ENCODE results near the gene CD276.
"Not testable (repeated sequence)": the region's sequence is repeated elsewhere in the genome, so short reads cannot be mapped to it uniquely, and the experiment has no call there.

Gene CD276

DNA sequence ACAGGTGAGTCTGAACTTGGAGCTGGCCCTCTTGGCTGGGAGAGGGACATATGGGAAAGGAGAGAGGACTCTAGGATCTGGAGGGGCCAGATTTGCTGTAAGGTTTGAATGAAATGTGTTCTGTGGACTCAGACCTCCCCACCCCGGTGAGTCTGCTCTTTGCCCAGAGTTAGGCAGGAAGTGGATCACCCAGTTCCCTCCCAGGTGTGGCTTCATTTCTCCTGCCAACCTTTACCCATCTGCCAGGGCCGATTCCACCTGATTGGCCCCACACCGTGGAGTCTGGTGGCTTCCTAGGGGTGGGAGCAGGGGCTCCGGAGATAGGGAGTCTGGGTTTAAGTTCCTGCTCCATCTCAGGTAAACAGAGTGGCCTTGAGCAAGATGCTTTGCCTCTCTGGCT is 25.5 kb downstream of the CD276 start:
- DNase-seq (ENCODE audit: low spot score), result no peak

DNA sequence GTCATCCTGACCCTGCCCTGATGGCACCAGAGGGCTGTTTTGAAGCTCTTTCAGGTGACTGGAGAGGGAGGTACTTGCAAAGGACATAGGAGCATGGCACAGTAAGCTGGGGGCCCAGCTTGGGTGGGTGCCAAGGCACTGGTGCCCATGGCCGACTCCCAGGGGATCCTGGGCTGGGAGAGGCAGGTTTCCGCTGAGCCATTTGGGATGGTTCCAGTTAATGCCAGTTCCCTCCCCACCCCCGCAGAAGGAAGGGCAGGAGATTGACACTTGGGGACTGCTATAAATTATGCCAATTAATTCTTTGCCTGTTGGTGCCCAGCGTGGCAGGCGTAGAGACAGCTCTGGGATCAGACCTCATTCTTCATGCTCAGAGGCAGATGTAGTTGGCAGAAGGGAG is 26.1 kb downstream of the CD276 start:
- DNase-seq (ENCODE audit: low spot score), result no peak

DNA sequence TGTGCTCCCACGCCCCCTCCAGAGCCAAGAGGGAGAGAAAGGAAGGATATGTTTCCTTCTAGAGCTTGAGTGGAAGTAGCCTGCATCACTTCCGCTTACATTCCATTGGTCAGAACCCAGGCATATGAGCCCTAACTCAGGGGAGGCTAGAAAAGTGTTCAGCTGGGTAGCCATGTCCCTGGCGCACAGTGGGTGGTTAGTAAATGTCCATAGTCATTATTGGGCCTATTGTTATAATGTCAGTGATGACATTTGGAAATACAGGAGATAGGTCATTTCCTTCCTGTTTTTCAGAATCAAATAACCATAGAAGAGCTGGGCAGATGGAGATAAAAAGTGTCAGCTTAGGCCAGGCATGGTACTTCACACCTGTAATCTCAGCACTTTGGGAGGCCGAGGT is 27.3 kb downstream of the CD276 start:
- DNase-seq (ENCODE audit: low spot score), result no peak

DNA sequence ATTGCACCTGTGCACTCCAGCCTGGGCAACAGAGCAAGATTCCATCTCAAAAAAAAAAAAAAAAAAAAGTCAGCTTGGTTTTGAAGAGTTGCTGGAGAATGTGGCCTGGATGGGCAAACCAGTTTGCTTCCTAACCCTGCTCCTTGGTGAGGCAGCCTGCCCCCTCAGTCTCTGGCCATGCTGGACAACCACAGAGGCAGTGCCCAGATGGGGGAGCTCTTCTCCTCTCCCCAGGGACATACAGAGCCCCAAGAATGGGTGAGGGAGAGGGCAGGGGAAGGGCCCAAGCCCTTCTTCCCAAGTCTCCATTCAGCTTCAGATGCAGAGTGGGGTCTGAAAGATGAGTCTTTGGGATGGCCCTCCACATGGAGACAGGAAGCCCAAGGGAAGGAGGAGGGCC is 27.9 kb downstream of the CD276 start:
- no peak for DNase-seq (ENCODE audit: low spot score)

DNA sequence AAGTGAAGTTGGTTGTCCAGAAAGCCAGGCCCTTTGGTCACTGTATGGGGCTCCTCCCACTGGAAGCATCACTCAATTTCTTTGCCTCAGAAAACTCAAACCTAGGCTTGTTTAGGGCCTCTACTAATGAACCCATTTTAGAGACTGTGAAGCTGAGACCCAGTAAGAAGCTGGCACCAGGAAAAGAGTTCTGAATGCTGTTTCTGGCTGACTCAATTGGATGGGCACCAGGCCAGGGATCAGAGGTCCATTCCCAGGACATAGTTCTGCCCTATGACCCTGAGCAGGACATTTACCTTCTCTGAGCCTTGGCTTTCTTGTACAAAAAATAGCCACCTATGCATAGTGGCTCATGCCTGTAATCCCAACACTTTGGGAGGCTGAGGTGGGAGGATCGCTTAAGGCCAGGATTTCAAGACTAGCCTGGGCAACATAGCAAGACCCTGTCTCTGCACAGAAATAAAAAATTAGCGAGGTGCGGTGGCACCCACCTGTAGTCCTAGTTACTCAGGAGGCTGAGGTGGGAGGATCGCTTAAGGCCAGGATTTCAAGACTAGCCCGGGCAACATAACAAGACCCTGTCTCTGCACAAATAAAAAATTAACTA is 30.6 kb downstream of the CD276 start:
- no peak for DNase-seq (ENCODE audit: low spot score)

DNA sequence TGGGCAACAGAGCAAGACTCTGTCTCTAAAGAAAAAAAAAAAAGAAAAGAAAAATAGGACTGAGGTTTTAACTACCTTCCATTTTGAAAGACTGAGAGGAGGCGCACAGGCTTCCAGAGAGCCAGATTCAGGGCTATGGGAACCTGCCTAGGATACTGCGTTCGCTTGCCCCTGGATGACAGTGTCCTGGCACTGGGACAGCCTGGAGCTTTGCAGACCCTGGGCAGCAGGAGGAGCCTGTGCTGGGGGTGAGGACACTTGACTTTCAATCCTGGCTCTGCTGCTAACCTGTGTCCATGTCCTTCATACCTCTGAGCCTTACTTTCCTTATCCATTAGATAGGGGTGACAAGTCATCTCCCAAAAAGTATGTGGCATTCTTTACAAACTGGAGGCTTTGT is 31.2 kb downstream of the CD276 start:
- no peak for DNase-seq (ENCODE audit: low spot score)

DNA sequence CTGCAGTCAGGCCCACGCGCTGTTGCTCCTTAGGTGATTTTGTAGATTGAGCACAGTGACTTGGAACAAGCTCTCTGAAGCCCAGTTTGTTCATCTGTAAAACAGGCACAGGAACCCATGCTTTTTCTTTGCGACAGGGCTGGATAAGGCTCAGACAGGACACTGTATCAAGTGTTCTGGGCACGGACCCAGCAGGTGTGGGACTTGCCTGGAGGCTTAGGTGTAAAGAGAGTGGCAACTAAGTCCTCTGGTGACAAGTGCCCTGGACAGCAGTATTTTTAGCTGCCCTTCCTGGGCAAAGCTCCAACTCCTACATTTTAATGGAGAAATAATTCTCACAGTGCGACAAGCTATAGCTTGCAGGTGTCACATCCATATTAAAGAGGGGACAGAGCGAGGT is 32.2 kb downstream of the CD276 start:
- no peak for DNase-seq (ENCODE audit: low spot score)

DNA sequence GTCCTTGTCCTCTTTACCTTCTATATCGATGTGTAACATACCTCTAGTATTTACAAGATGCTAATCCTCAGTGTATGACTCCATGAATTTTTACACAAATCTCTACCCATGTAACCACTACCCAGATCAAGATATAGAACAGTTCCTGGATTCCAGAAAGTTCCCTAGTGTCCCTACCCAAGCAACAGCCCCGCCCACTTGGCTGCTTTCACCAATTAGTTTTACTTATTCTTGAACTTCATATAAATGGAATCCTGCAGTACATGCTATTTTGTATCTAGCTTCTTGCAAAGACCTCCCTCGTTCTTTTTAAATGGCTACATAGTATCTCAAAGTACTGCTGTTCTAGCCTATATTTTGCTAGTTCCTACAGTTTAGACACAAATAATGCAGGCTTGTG is 33.0 kb downstream of the CD276 start:
- DNase-seq (ENCODE audit: low spot score), result no peak

DNA sequence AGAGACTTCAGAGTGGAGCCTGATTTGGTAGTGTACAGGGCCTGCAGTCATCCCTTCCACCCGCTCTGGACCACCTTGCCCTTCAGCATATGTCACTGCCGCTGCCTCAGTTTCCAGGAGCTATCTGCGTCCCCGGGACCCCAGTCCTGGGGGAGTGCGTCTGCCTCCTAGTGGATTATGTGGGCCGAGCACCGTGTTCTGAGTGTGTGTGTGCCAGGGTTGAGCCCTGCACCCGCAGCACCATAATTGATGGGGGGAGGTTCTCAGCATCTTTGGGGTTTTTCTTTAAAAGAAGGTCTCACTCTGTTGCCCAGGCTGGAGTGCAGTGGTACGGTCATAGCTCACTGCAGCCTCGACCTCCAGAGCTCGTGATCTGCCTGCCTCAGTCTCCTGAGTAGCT is 33.6 kb downstream of the CD276 start:
- no peak for DNase-seq (ENCODE audit: low spot score)

DNA sequence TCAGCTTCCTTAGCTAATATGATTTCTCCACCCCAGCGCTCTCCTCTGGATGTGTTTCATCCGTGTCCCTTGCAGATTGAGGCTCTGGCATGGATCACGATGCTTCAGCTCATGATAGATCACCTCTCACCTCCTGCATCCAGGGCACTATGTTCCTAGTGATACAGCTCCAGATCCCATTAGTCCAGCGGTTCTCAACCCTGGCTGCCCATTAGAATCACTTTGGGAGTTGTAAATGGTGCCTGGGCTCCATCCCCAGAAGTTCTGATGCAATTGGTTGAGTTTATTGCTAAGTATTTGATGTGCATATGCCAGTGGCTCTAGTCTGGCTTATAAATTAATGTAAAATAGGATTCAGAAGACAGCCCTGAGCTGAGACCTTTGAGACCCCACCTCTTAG is 34.5 kb downstream of the CD276 start:
- no peak for DNase-seq (ENCODE audit: low spot score)

DNA sequence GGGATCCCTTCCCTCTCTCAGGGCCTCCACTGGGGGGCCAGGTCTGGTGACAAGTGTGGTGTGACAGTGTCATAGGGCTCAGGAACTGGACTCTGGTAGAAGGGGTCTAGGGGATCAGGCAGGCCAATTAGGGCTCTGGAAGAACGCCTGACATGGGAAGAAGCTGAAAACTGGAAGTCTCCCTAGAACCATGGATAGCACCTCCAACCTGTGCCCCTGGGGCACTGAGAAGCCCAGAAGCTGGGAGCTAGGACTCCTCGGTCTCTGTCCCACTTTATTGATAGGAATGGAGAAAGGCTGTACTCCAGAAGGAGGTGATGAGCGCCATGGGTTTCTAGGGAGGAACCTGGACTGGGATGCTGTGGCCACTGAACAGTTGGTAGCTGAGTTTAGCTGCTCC is 38.2 kb downstream of the CD276 start:
- no peak for DNase-seq (ENCODE audit: low spot score)

DNA sequence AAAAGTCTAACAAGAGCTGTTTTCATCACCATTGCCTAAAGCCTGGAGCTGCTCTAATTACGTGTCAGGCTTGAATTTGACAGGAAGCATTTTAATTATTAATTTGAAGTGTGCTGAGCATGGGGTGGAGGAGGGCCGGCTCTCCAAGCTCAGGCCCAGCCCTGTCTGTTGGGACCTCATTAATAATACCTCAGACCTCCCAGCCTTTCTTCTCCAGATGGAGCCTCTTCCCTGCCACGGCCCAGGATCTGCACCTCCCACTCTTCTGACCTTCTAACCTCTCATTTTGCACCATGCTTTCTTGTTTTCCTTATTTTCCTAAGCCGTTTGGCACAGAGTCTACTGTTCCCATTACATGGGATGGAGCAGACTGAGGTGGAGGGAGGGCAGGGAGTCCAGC is 39.0 kb downstream of the CD276 start:
- no peak for DNase-seq (ENCODE audit: low spot score)

DNA sequence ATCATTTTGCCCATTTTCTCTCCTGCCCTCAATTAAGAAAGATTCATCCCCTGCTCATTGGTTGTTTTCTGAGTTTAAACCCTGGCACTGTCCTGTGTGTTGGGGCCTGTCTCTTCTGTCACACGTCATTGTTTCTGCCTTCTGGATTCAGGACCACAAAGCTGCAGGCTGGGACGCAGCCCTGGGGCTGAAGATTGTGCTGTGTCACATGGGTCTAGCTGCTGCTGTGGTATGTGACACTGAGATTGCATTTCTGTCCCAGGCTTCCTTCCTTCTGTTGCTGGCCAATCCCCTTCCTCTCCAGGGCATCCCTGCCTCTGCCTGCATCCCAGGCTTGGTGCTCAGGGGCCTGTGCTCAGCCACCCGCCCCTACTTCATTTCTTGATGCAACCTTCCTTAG is 40.0 kb downstream of the CD276 start:
- no peak for DNase-seq (ENCODE audit: low spot score)

DNA sequence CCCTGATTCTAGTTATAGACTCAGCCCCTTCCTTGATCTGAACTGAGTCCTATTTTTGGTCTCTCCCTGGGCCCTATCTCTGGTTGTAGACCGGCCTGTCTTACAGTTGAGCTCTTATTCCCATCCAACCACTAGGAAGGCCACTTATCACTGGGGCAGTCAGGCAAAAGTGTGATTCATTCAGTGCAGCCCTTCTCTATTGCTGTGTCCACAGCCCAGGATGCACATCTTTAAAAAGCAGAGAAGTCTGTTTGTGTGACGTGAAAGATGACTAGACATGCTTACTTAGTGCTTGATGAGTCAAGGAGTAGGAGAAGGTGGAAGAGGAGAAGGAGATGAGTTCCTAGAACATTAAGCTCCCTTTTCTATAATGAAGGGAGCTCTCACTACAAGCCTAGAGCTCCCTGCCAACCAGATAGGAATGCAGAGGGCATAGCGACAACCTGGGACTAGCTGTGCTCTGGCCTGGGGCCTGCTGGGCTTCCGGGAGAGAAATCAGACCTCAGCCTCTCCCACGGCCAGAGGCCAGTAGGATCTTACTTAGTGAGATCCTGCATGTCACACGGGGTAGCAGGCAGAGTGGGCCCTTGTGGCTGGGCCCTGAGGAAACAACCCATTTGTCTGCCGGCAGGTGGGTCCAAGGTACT is 43.3 kb downstream of the CD276 start:
- no peak for DNase-seq (ENCODE audit: low spot score)

DNA sequence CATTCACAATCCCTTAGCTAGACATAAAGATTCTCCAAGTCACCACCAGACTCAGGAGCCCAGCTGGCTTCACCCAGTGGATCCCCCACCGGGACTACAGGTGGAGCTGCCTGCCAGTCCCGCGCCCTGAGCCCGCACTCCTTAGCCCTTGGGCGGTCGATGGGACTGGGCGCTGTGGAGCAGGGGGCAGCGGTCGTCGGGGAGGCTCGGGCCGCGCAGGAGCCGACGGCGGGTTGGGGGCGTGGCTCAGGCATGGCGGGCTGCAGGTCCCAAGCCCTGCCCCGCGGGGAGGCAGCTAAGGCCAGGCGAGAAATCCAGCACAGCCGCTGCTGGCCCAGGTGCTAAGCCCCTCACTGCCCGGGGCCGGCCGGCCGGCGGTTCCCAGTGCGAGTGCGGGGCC is 47.9 kb downstream of the CD276 start:
- DNase-seq (ENCODE audit: low spot score), result not testable (repeated sequence)

DNA sequence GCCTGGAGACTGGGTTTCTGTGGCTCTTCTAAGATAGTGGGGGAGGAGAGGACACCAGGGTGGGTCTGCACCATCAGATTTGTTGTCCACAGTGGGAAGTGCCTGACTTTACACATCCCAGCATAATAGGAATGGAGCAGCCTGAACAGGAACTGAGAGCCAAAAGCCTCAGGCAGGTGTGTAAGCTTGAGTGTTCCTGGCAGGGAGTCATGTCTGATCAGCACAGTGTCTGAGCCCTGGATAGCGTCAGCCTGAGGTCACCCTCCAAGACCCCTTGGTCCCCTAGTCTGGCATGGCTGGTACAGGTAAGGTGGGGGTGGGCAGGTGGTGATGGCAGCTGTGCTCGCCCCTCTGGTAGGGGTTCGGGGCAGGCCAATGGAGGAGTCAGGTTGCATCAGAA is 48.7 kb downstream of the CD276 start:
- no peak for DNase-seq (ENCODE audit: low spot score)

DNA sequence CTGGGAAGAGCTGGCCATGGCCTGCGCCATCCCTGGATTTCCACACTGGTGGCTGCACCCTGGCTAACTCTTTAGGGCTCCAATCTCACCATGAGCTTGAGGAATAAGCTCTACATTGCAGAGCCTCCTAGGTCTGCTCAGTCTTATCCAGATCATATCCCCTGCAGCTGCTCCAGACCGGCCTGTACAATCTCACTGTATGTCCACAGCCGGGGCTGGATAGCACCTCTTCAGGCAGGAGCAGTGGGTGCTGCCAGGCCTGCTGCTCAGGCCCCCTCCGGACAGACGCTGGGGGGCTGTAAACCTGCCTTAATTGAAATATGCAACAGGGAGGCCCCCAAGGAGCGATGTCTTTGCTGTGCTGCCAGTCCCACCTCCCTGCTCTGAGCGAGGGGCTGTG is 53.4 kb downstream of the CD276 start:
- DNase-seq (ENCODE audit: low spot score), result no peak

DNA sequence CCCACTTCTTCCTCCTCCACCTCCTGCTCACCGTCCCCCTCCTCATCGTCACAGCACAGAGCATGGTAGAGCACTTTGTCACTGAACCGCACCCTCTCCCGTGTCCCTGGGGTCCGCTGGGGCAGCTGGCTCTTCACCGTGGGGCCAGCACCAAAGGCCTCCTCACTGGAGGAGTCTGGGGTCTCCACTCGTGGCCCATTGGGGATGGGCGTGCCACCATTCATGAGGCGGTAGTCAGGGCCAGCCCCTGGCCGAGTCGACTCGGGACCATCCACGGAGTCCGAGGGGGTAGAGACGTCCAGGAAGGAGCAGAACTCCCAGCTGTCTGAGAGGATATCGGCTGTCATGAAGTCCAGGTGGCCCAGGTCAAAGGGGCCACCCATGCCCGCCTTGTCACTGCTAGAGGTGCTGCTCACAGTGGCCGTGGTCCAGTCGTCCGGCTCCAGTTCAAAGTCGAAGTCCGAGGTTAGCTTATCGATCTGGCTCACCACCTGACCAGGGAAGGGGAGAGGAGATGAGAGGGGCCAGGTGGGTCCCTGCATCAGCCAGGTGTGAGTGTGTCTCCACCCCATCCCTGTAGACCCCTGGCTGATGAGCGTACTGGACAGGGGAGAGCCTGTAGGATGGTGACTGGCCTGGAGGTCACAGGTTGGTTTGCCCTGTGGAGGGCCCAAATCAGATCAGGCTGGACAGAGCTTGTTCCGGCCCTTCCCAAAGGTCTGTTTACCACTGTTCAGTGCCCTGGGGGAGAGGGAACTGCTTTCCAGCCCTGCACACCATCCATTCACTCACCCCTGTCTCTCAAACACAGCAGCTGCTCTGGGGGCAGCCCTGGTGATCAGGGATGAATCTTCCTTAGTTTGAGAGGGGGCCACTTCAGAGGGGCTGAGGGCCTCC is 56.2 kb downstream of the CD276 start:
- DNase-seq (ENCODE audit: low spot score), result no peak

DNA sequence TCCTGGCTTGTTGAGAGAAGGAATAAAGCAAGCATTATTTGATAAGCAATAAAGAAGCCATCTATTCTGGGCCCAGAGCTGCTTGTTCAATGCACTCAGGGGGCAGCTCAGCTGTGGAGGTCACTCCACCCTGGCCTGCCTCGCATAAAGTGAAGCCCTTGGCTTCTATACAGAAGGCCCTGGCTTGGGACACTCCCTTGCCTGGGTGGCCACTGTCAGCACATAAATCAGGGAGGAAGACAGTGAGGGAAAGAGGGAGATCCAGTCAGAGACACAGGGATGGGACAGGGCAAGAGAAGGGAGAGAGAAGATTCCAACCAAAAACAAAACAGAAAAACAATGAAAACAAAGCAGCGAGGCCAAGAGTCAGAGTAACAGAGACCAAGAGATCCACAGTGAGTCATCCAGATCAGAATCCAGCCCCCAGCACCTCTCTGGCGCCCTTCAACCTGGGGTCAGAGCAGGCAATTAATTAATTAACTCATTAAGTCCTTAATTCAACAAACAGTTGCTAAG is 57.2 kb downstream of the CD276 start:
- no peak for DNase-seq (ENCODE audit: low spot score)

DNA sequence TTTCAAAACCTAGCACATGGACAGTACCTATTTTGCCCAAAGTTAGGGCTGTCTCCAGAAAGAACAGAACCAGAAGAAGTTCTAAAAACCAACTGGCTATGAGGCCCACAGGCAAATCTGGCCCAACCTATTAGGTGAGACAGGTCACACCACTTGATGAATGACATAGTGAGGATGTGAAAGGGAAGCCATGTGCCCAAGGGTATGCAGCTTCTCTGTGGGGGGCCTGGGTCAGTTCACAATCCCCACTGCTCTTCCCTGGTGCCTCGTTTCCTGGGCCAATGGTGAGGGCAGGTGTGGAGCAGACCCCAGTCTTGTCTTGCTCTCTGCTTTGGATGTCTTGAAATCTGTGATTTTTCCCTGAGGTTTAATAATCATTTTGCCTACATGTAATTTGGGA is 60.1 kb downstream of the CD276 start:
- no peak for DNase-seq (ENCODE audit: low spot score)

DNA sequence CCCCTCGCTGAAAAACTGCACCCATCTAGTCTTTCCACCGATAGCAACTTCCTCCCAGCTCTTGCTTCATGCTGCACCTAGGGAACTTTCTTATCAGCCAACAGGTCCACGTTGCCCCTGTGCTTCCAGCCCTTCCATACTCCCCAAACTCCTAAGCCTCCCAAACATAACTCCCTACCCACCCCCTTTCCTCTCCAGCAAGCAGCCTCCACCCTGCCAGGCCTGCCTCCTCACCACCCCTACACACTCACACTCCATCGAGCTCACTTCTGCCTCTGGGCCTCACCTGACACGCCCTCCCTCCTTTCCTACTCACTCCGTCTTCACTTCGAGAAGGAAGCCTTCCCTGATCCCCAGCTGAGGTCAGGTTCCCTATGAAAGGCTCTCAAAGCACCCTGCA is 60.9 kb downstream of the CD276 start:
- no peak for DNase-seq (ENCODE audit: low spot score)

DNA sequence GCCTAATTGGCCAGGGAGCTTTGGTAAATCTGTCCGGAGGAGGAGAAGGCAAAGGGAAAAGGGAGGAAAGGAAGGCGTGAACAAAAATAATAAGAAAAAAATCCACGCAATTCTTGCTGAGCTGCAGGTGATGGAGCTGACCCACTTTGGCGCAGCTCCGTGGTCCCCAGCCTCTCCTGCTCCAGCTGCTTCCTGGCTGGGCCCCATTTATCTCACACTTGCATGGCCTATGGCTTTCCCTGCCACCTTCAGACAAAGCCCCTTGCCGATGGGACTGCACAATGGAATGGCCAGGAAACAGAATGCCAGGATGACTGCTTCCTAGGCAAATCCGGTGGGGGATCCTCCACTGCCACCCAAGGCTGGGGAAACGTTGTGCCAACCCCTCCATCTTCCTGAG is 62.1 kb downstream of the CD276 start:
- DNase-seq (ENCODE audit: low spot score), result no peak

DNA sequence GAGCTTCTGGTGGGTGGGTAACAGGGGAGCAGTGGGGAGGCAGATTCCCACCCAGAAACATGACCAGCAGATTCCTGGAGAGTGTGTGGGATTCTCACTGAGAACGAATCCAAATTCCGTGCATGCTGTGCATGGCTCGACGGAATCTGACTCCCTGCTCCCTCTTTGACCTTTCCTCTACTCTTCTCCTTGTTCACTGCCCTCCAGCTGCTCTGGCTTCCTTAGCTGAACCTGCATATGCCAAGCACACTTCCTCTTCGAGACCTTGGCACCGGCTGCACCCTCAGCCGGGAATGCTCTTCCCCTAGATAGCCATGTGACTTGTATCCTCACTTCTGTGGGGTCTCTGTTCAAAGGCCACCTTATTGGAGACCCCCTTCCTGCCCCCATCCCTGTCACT is 62.7 kb downstream of the CD276 start:
- no peak for DNase-seq (ENCODE audit: low spot score)
